Measurements from ENCODE around the gene TMEM186. TPM values are rescaled to one million over a fixed set of nuclear protein-coding genes. Genes with fewer than 3 reads are reported as not detected.

Gene TMEM186
- total and polyA plus RNA-seq, 2 donors (not counting 1 experiment from before 2014, with no cell fraction given) = 5.8 to 16.7 TPM

DNA sequence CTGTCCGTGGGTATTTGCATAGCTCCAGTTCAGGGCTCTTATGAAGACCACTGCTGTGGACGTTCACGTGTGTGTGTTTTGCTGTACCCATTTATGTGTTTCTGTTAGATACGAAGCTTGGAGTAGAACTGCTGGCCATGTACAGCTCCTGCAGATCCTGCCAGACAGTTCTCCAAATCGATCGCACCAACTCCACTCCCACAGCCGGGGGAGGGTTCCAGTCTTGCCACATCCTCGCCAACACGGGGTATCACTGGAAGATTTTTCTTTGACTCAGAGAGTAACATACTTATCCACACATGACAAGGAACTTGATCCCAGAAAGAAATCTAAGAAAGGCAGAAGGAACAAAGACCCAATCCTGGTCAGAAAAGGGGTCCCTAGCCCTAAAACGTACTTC, 37.4 kb downstream of the TMEM186 start:
- POLR2A ChIA-PET = no interaction called here
- CTCF ChIA-PET = no interaction called here
- Histone ChIP-seq H3K27me3 (replicated peaks in 1 of 4; ENCODE audit: control extremely low read depth in 1 of 4, control insufficient read depth in 3 of 4, insufficient read depth in 4 of 4, low read length in 3 of 4) (no peaks in the 10 kb centered on the region), H2AFZ (ENCODE audit: insufficient read depth, low read depth, low read length, poor library complexity, severe bottlenecking) (no peak overlapping the region), H3K36me3 (replicated peaks in 1 of 2; ENCODE audit: control extremely low read depth in 1 of 2, control insufficient read depth in 1 of 2, extremely low read depth in 1 of 2, insufficient read depth in 2 of 2, low read length in 1 of 2) (peaks cover 4 to 13% of the 10 kb centered on the region in 2 experiments), H3K79me2 (ENCODE audit: control insufficient read depth, insufficient read depth, low read length) (no peaks in the 10 kb centered on the region), H3K4me1 (ENCODE audit: control insufficient read depth in 2 of 2, insufficient read depth in 2 of 2, low read length in 2 of 2) (no peaks in the 10 kb centered on the region), H3K9ac (ENCODE audit: low read length) (no peak overlapping the region), H3K4me2 (replicated peaks; ENCODE audit: low read depth, low read length, poor library complexity, severe bottlenecking) (no peak overlapping the region), H3K27ac (ENCODE audit: low read length in 2 of 2) (no peak overlapping the region), H3K4me3 (ENCODE audit: control extremely low read depth in 1 of 5, extremely low read depth in 1 of 5, insufficient read depth in 1 of 5, low read depth in 2 of 5, low read length in 4 of 5) (no peak overlapping the region), H3K9me3 (ENCODE audit: control extremely low read depth in 1 of 3, control insufficient read depth in 2 of 3, insufficient read depth in 1 of 3, low read length in 2 of 3) (peaks cover 0 to 2% (median 0%) of the 10 kb centered on the region in 3 donors), H4K20me1 (ENCODE audit: control insufficient read depth, insufficient read depth, low read length, poor library complexity, severe bottlenecking) (no peaks in the 10 kb centered on the region)
- H3K27me3 Mint-ChIP-seq = no peaks in the 10 kb centered on the region
- no peaks in the 10 kb centered on the region for H3K9me3 Mint-ChIP-seq (ENCODE audit: insufficient read depth)
- intact Hi-C loops (cut with micrococcal nuclease) = no loop called here
- no peak for TF ChIP-seq EZH2 (IDR thresholded peaks at IDR 0.05; ENCODE audit: borderline replicate concordance, insufficient read depth, low read depth, low read length, poor library complexity, severe bottlenecking)
- WGBS (ENCODE audit: insufficient coverage) = 96% methylated on average over 10 of the region's 10 CpGs
- ATAC-seq (ENCODE audit: low read depth) (no peak), DNase-seq (no peak)
- no peaks in the 10 kb centered on the region for H3K4me1 Mint-ChIP-seq
- H3K27ac Mint-ChIP-seq = no peak overlapping the region
- H3K4me3 Mint-ChIP-seq = no peak overlapping the region

GRCh38 chr16:8758022-8758421, 39.4 kb downstream of the TMEM186 start:
- Mint-ChIP-seq H3K4me3 (no peak overlapping the region), H3K9me3 (ENCODE audit: insufficient read depth) (no peaks in the 10 kb centered on the region), H3K27me3 (no peaks in the 10 kb centered on the region), H3K4me1 (no peaks in the 10 kb centered on the region), H3K27ac (no peak overlapping the region)
- WGBS (ENCODE audit: insufficient coverage) = 97% methylated on average over 5 of the region's 6 CpGs
- H3K79me2 ChIP-seq (ENCODE audit: control insufficient read depth, insufficient read depth, low read length) = no peaks in the 10 kb centered on the region
- H2AFZ ChIP-seq (ENCODE audit: insufficient read depth, low read depth, low read length, poor library complexity, severe bottlenecking) = no peak overlapping the region
- H3K27me3 ChIP-seq (replicated peaks in 1 of 4; ENCODE audit: control extremely low read depth in 1 of 4, control insufficient read depth in 3 of 4, insufficient read depth in 4 of 4, low read length in 3 of 4) = no peaks in the 10 kb centered on the region
- H3K9ac ChIP-seq (ENCODE audit: low read length) = no peak overlapping the region
- CTCF ChIA-PET = no interaction called here
- TF ChIP-seq CTCF (IDR thresholded peaks at IDR 0.05) (no peak), EZH2 (IDR thresholded peaks at IDR 0.05; ENCODE audit: borderline replicate concordance, insufficient read depth, low read depth, low read length, poor library complexity, severe bottlenecking) (no peak)
- intact Hi-C loops (cut with micrococcal nuclease) = no loop called here
- DNase-seq (no peak), ATAC-seq (ENCODE audit: low read depth) (no peak)
- H4K20me1 ChIP-seq (ENCODE audit: control insufficient read depth, insufficient read depth, low read length, poor library complexity, severe bottlenecking) = no peaks in the 10 kb centered on the region
- peaks cover 7 to 13% of the 10 kb centered on the region in 2 experiments for H3K36me3 ChIP-seq (replicated peaks in 1 of 2; ENCODE audit: control extremely low read depth in 1 of 2, control insufficient read depth in 1 of 2, extremely low read depth in 1 of 2, insufficient read depth in 2 of 2, low read length in 1 of 2)
- H3K4me3 ChIP-seq (ENCODE audit: control extremely low read depth in 1 of 5, extremely low read depth in 1 of 5, insufficient read depth in 1 of 5, low read depth in 2 of 5, low read length in 4 of 5) = no peak overlapping the region
- no peak overlapping the region for H3K4me2 ChIP-seq (replicated peaks; ENCODE audit: low read depth, low read length, poor library complexity, severe bottlenecking)
- H3K9me3 ChIP-seq (ENCODE audit: control extremely low read depth in 1 of 3, control insufficient read depth in 2 of 3, insufficient read depth in 1 of 3, low read length in 2 of 3) = peaks cover 0 to 2% (median 0%) of the 10 kb centered on the region in 3 donors
- POLR2A ChIA-PET = no interaction called here
- H3K27ac ChIP-seq (ENCODE audit: low read length in 2 of 2) = no peak overlapping the region
- no peaks in the 10 kb centered on the region for H3K4me1 ChIP-seq (ENCODE audit: control insufficient read depth in 2 of 2, insufficient read depth in 2 of 2, low read length in 2 of 2)

Data from B cell (primary cell).